Ovary (tissue), 9 donors: ENCODE measurements around the gene CAPN15. TPM values are rescaled to one million over a fixed set of nuclear protein-coding genes. Genes with fewer than 3 reads are reported as not detected.

Experiments
- DNase-seq, 5 donors: peaks; one replicate each; pipeline ENCODE4 v3.0.0-alpha.2; 2019 to 2020
- H3K27ac ChIP-seq, 2 donors: fragments of 200-600 bp; one replicate each; pipeline versions ENCODE4 v1.5.1 to v1.8.0; 2019 to 2022
- H3K27me3 ChIP-seq: fragments of 200-600 bp; one replicate; pipeline ENCODE4 v1.8.0; 2022
- H3K36me3 ChIP-seq: fragments of 200-600 bp; sonication (generic); one replicate; pipeline ENCODE4 v1.5.1; 2019
- H3K4me1 ChIP-seq: one replicate; pipeline ENCODE4 v1.8.1; 2013; ENCODE audit warnings: mild to moderate bottlenecking, moderate library complexity; ENCODE audit not compliant: insufficient read depth
- H3K4me3 ChIP-seq: fragments of 200-600 bp; sonication (generic); one replicate; pipeline ENCODE4 v1.5.1; 2017
- H3K9me3 ChIP-seq, 2 donors: fragments of 200-600 bp in 1 of 2; sonication (generic) in 1 of 2; one replicate each; pipeline versions ENCODE4 v1.5.1 to v1.8.1; 2013 to 2019; ENCODE audit warnings: mild to moderate bottlenecking in 1 of 2, moderate library complexity in 1 of 2
- EP300 ChIP-seq: sonication (generic); formaldehyde crosslinking; IDR thresholded peaks from one replicate; pipeline ENCODE4 v1.6.1; 2017; ENCODE audit warnings: antibody characterized with exemption
- POLR2A ChIP-seq: fragments of 450-650 bp; IDR thresholded peaks from one replicate; pipeline ENCODE4 v1.6.1; 2017; ENCODE audit warnings: antibody characterized with exemption, mild to moderate bottlenecking, moderate library complexity
- WGBS, 3 donors: extraction: QIAGEN DNeasy Blood & Tissue Kit in 1 of 3; methylation state at CpG; one replicate each; pipeline versions ENCODE4 v1.1.5 to v1.1.7; 2013 to 2017; 5-methylcytosine and 5-hydroxymethylcytosine counted together
- intact Hi-C, 4 donors: fragments of 100-400 bp; cut with DNase I; formaldehyde crosslinking; loops; one replicate each; pipeline versions ENCODE4 v1.11.0 to v1.15.1; 2022 to 2023
- polyA plus RNA-seq, 2 donors: library from polyadenylated mRNA; stranded (reverse); fragments of 200-250 nt in 1 of 2; fragments of 350-450 nt in 1 of 2; fragmentation: Illumina TruSeq in 1 of 2; extraction: RNeasy Lipid Tissue Mini Kit (QIAGEN cat#74804) in 1 of 2; gene quantifications; one replicate each; pipeline ENCODE4 v1.2.3, GENCODE V29; 2013 to 2014
- total RNA-seq, 7 donors: library from RNA; depleted of rRNA in 2 of 7; stranded (reverse); fragments of >200 nt in 2 of 7; fragmentation: NEBNext Ultra II Directional in 3 of 7; extraction: Animal tissue kit (Norgen Biotek cat#: 25700) in 3 of 7; gene quantifications; one replicate each; pipeline versions ENCODE4 v1.1.0 to v1.2.4, GENCODE V29; 2016 to 2023
- TF ChIP-seq, protein P1 (sequence below), 3 donors: fragments of 450-650 bp in 2 of 3; fragments of 200-600 bp in 1 of 3; IDR thresholded peaks; one replicate each; pipeline versions ENCODE4 v1.5.1 to v1.8.0; 2016 to 2022; ENCODE audit warnings: antibody characterized with exemption in 3 of 3, mild to moderate bottlenecking in 1 of 3
- donor health status: DM: no; HTN: no; CAD: no; lungs with moderate emphysema.
- donor health status: DM: no; HTN: no; CAD: no.
- donor health status: Bipolar disorder and iron deficiency.
- donor health status: DM: yes; HTN: yes; CAD: no.
- donor health status: DM: no; HTN: no; CAD: no.
- donor health status: DM: yes; HTN: yes; CAD: no.

CAPN15 gene
- total and polyA plus RNA-seq, 9 donors, result 1.6 to 38.9 (median 25.0) TPM

GRCh38 chr16:500709-501108 is 26.8 kb upstream of the CAPN15 start:
- Histone ChIP-seq H3K4me3 (no peak overlapping the region), H3K9me3 (no peaks in the 10 kb centered on the region), H3K27ac (no peak overlapping the region), H3K36me3 (no peaks in the 10 kb centered on the region), H3K4me1 (no peaks in the 10 kb centered on the region), H3K27me3 (no peaks in the 10 kb centered on the region)
- 79 to 82% (median 81%) methylated on average over 12 of the region's 12 CpGs for WGBS, 3 donors
- DNase-seq, result no peak
- TF ChIP-seq, protein P1, sequence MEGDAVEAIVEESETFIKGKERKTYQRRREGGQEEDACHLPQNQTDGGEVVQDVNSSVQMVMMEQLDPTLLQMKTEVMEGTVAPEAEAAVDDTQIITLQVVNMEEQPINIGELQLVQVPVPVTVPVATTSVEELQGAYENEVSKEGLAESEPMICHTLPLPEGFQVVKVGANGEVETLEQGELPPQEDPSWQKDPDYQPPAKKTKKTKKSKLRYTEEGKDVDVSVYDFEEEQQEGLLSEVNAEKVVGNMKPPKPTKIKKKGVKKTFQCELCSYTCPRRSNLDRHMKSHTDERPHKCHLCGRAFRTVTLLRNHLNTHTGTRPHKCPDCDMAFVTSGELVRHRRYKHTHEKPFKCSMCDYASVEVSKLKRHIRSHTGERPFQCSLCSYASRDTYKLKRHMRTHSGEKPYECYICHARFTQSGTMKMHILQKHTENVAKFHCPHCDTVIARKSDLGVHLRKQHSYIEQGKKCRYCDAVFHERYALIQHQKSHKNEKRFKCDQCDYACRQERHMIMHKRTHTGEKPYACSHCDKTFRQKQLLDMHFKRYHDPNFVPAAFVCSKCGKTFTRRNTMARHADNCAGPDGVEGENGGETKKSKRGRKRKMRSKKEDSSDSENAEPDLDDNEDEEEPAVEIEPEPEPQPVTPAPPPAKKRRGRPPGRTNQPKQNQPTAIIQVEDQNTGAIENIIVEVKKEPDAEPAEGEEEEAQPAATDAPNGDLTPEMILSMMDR (IDR thresholded peaks at IDR 0.05), result no peak
- no peak for TF ChIP-seq POLR2A
- no peak for TF ChIP-seq EP300
- intact Hi-C loops, result no loop called here

DNA sequence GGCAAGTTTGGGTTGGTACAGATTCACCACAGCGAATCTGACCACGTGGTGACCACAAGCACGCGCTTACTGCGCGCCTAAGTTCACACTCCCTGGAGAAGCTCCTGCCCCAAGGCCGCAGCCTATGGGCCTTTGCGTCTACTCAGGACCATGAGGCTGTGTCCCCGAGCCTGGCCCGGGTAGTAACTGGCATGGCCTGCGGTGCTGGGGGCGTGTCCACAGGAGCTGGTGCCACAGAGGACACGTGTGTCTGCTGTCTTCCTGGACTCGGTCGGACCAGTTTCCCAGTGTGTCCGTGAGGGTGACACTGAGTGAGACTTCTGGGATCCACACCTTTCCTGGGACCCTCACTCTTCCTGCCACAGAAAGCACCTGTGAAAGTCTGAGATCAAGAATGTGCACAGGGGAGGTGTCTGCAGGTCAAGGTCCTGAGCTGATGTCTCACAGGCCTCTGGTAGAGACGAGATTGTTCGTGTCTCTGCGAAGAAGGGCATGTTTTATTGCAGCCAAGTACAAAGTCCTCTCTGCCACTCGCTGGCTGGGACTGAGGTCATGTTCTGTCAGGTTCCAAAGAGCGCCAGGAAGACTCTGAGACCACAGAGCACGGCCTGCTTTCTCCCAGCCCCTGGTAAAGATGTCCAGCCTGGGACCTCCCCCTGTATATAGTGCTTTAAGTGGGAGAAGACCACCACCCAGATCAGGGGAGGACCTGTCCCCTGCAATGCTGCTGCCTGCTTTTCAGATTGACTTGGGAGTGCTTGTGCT is 25.2 kb upstream of the CAPN15 start:
- H3K36me3 ChIP-seq, result no peaks in the 10 kb centered on the region
- WGBS, 3 donors, result 86 to 88% (median 88%) methylated on average over 22 of the region's 22 CpGs
- intact Hi-C loops, result no loop called here

DNA sequence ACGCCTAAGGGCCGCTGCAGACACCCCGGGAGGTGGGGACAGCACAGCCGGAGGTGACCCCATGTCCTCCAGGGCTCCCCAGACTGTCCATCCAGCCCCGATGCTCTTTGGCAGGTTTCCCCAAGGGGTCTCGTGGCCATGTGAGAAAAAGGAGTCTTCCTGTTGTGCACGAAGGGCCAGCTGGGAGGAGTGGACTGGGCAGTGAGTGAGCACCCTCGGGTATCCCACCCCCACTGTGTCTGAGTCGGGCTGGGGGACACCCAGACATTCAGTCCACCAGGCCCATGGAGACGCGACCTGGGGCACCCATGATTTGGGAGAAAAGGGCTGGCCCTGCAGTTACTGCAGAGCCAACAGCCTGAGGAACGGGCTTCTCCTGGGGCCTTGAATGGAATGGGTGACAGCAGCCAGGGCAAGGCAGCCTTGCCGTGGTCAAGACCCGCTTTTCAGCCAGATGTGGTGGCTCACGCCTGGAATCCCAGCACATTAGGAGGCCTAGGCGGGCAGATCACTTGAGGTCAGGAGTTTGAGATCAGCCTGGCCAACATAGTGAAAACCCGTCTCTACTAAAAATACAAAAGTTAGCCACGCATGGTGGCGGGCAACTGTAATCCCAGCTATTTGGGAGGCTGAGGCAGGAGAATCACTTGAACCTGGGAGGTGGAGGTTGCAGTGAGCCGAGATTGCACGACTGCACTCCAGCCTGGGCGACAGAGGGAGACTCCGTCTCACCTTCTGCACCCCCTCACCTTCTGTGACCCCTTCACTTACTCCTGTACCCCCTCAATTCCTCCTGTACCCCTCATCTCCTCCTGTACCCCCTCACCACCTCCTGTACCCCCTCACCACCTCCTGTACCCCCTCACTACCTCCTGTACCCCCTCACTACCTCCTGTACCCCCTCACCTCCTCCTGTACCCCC is 24.1 kb upstream of the CAPN15 start:
- H3K27ac ChIP-seq, result no peak overlapping the region

More for the DNA sequence above, 25.2 kb upstream of the CAPN15 start:
- TF ChIP-seq POLR2A (no peak), EP300 (no peak)
- TF ChIP-seq, protein P1 (IDR thresholded peaks at IDR 0.05), result no peak
- Histone ChIP-seq H3K4me3 (no peak overlapping the region), H3K27me3 (no peaks in the 10 kb centered on the region), H3K4me1 (no peaks in the 10 kb centered on the region), H3K9me3 (no peaks in the 10 kb centered on the region), H3K27ac (no peak overlapping the region)
- DNase-seq, result no peak

More for the DNA sequence above, 24.1 kb upstream of the CAPN15 start:
- no peaks in the 10 kb centered on the region for H3K27me3 ChIP-seq
- WGBS, 3 donors, result 95 to 96% (median 95%) methylated on average over 22 to 23 of the region's 23 CpGs
- H3K9me3 ChIP-seq, result no peaks in the 10 kb centered on the region
- H3K4me1 ChIP-seq, result no peaks in the 10 kb centered on the region
- intact Hi-C loops, result no loop called here
- DNase-seq, result no peak
- H3K4me3 ChIP-seq, result no peak overlapping the region
- no peaks in the 10 kb centered on the region for H3K36me3 ChIP-seq
- TF ChIP-seq, protein P1 (IDR thresholded peaks at IDR 0.05), result no peak
- TF ChIP-seq POLR2A (no peak), EP300 (no peak)
